IPS-NIHi7 (cell line): ENCODE measurements around the gene CDC20.
"Not testable (repeated sequence)": the region's sequence is repeated elsewhere in the genome, so short reads cannot be mapped to it uniquely, and the experiment has no call there.

ENCODE experiments used
- DNase-seq: peaks from one replicate; pipeline ENCODE4 v3.0.0; 2012; ENCODE audit warnings: mixed read lengths; ENCODE audit errors: extremely low spot score

Gene CDC20

GRCh38 chr1:43358121-43358745 lies 548 bp upstream of the CDC20 start:
- DNase-seq = peak; percentile 52

- no peak for DNase-seq
Observed at GRCh38 chr1:43359696-43360095, 915 bp downstream of the CDC20 start.

DNA sequence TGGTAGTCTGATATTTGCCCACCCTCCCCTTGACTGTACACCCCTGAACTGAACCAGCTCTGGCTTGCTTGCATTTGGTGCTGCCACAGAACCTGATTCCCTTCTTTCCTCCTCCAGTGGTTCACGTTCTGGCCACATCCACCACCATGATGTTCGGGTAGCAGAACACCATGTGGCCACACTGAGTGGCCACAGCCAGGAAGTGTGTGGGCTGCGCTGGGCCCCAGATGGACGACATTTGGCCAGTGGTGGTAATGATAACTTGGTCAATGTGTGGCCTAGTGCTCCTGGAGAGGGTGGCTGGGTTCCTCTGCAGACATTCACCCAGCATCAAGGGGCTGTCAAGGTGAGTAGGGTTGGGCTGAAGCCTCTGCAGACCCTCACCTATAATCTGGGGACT lies 1.8 kb downstream of the CDC20 start:
- no peak for DNase-seq

DNA sequence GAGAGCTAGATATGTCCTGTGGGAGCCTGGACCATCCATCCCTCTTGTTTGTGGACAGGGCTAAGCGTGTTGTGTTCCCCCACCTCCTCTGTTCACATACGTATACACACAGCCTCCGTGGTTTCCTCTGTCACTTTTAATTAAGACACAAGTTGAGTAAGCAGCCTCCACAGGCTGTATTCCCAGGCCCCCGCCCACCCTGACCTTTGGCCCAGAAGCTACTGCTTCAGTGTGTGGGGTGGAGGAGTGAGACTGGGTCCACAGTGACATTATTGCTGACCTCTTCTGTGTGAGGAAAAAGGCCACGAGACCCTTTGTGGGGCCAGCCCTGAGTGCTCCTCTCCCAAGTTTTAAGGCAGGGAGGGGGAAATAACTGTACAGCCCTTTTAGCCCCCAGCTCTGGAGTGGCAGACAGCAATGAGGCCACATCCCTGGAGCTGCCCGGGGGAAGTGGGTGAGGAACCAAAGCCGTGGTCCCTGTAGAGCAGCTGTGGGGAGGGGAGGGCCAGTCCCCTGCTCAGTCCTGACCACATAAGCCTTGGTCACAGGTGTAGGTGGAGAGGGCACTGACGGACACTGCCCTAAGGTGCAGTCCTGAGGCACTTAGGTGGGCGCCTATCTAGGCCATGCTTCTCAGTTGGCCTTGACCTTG lies 4.6 kb downstream of the CDC20 start:
- no peak for DNase-seq

DNA sequence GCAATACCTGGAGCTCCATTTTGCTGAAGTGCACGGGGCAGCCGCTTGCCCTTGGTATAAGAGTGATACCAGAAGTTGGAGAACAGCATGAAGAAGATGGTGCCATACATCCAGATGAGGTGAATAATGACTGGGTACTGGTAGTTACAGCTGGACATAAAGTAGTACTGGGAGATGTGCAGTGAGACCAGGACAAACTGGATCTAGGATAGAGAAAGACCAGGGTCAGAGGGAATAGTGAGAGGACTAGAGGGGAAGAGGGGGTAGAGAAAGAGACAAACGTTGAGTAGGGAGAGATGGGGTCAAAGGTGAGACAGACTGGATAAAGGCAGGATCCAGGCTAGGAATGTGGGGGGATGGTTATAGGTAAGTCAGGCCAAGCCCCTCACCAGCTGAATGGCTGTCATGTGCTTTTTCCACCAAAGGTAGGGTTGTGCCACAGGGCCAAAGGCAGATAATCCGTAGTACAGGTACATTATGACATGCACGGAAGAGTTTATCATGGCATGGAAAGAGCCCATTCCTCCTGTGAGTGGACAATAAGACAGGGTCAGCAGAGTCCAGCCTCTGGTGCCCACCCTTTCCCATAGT lies 5.2 kb downstream of the CDC20 start:
- DNase-seq = no peak

- no peak for DNase-seq
Observed at GRCh38 chr1:43365678-43366077, 6.9 kb downstream of the CDC20 start.

DNA sequence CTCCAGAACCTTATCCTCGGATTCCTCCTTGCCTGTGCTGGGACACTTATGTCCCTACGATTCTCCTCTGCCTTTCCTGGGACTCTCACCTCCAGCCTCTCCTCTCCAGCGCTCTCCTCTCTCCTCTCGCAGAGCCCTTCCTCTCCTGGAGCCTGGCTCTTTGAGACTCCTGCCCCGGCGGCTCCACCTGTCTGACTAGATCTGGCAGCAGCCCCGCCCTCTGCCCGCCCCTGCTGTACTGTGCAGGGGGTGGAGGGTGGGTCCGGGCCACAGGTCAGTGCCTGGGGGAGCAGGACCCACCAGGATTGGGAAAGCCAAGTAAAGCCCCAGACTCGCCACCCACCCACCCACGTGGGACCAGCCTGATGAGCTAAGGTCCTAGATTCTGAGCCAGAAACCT lies 7.4 kb downstream of the CDC20 start:
- peak; percentile 58 for DNase-seq

DNA sequence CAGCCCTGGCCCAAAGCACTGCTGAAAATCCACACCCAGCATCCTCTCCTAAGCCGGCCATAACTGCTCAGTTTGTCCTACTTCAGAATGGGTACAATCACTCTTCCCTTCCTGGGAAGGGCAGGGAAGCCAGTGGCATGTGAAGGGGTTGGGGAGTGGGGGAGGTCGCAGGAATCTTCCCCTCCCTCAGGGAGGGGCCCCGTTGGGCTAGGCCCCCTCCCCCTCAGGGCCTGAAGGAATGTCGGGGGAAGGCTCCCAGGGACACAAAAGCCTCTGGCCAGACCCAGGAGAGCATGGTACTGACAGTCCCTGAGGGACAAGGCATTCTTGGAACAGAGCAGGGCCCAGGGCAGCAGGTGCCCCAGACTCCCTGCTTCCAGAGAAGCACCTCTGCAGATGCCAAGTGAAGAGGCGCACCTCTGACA lies 7.8 kb downstream of the CDC20 start:
- DNase-seq = peak; percentile 25

GRCh38 chr1:43367026-43367903 lies 8.5 kb downstream of the CDC20 start:
- DNase-seq = peak; percentile 48

GRCh38 chr1:43367904-43368645 lies 9.3 kb downstream of the CDC20 start, which contains the start of gene ELOVL1:
TSS of gene ELOVL1 (minus strand) at chr1:43368011. CDS start at chr1:43365609, 2,402 bp downstream.
- peak; percentile 97 for DNase-seq

DNA sequence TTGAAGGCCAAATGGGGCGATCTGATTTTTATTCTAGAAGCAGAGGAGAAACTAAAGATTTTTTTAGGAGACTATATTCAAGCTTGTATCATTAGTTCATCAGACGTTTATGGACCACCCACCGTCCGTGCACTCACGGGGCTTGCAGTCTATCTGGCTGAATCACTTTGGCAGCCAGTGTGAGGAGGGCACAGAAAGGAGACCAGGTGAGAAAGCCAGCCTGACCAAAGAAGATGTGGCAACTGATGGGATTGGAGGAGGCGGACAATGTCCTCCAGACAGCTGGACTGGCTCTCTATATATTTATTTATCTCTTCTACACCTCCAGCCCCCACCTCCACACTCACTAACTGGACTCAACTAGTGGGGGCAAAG lies 9.9 kb downstream of the CDC20 start:
- no peak for DNase-seq

- not testable (repeated sequence) for DNase-seq
Observed at GRCh38 chr1:43369779-43370178, 11.0 kb downstream of the CDC20 start.

DNA sequence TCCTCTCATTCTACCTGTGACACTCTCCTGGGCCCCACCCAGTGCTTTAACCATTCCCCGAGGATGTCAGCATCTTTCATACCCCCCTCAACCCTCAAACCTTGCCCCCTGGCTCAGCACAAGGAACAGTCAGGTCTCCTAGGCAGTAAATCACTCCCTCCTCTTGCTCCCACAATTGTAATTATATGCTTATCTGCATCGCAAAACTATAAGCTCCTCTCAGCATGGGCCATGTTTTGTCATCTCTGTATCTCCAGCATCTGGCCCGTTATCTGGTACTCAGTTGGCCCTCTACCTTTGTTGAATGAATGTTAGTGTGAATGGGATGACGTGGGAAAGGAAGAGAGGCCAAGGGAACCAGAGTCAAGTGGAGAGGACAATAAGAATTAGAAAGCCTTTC lies 11.8 kb downstream of the CDC20 start:
- no peak for DNase-seq

GRCh38 chr1:43372172-43372571 lies 13.4 kb downstream of the CDC20 start:
- no peak for DNase-seq

- DNase-seq = no peak
Observed at GRCh38 chr1:43373066-43373940, 14.5 kb downstream of the CDC20 start.

GRCh38 chr1:43376723-43377235 lies 18.0 kb downstream of the CDC20 start:
- DNase-seq = no peak

GRCh38 chr1:43377831-43378230 lies 19.1 kb downstream of the CDC20 start:
- no peak for DNase-seq

DNA sequence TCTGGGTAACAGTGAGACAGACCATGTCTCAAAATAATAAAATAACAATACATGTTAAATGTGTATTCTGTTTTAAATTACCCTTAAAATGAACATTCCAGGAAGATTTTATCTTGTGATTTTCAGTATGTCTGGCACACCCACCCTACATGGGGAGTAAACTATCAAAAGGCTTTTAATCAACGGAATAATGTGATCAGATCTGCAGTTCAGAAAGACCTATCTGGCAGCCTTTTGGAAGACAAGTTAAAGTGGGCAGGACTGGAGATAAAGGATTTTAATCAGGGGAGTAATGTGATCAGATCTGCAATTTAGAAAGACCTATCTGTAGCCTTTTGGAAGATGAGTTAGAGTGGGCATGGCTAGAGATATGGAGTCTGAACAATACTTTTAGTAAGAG lies 20.7 kb downstream of the CDC20 start:
- no peak for DNase-seq

- DNase-seq = no peak
Observed at GRCh38 chr1:43381612-43382011, 22.8 kb downstream of the CDC20 start.

DNA sequence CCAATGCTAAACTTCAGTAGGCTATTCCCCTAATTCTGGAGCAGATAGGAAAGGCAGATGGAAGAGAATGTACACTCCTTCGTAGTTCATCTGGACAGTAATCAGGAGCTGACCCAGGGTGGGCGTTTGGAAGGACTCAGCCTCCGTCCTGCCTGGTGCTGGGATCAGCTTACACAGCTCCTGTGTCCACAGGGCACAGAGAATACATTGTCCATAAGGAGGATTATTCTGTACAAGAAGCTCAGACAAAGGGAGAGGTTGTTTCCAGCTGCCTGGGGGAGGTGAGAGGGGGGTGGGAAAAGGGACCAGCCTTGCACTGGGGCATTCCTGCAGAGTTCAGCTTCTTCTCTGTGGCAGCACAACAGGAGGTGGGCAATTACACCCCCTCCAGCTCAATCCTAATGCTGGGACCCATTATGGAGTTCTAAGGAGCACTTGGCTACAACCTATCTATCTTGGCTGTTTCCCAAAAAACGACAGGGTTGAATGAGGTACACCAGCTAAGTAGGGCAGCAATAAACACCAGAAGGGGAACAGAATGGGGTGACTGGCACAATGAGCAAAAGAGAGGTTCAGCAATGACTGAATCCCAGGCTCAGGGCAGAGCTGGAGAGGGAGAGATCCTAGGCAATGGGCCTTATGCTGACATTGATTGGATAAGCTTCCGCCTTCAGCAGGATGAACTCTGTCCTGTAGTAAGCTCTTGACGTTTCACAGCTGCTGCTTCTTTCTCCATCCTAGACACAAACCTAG lies 23.4 kb downstream of the CDC20 start:
- no peak for DNase-seq
